Measurements from ENCODE around the gene NRP2. TPM values are rescaled to one million over a fixed set of nuclear protein-coding genes. Genes with fewer than 3 reads are reported as not detected.

Gene NRP2
- total and polyA plus RNA-seq, 4 donors, result 3.8 to 17.7 (median 12.2) TPM

- Histone ChIP-seq H3K27me3 (ENCODE audit: control insufficient read depth in 4 of 4, insufficient read depth in 4 of 4, low read length in 3 of 4) (peaks cover 0 to under 1% (median 0%) of the 10 kb centered on the region in 4 donors), H3K4me1 (ENCODE audit: control insufficient read depth in 4 of 4, insufficient read depth in 4 of 4, low read length in 3 of 4) (peaks cover 0 to 16% (median 5%) of the 10 kb centered on the region in 4 donors), H3K9ac (ENCODE audit: low read depth in 1 of 2, low read length in 2 of 2) (no peak overlapping the region), H3K4me3 (ENCODE audit: low read depth in 1 of 3, low read length in 3 of 3) (no peak overlapping the region), H3K36me3 (ENCODE audit: control insufficient read depth in 4 of 4, insufficient read depth in 3 of 4, low read depth in 1 of 4, low read length in 3 of 4) (no peaks in the 10 kb centered on the region), H3K27ac (ENCODE audit: low read depth in 1 of 2, low read length in 2 of 2) (no peak overlapping the region), H3K9me3 (ENCODE audit: control insufficient read depth in 4 of 4, low read length in 3 of 4) (no peaks in the 10 kb centered on the region)
- no peak for DNase-seq (ENCODE audit: low spot score)
- TF ChIP-seq RAD21 (IDR thresholded peaks at IDR 0.05) (no peak), JUND (IDR thresholded peaks at IDR 0.05) (no peak), REST (IDR thresholded peaks at IDR 0.05) (no peak), HNF4A (conservative IDR thresholded peaks at IDR 0.05) (no peak), FOXA2 (IDR thresholded peaks at IDR 0.05) (no peak), FOXA1 (IDR thresholded peaks at IDR 0.05) (no peak), HNF4G (IDR thresholded peaks at IDR 0.05) (no peak), TAF1 (conservative IDR thresholded peaks at IDR 0.05) (no peak), ATF3 (IDR thresholded peaks at IDR 0.05) (no peak), RXRA (IDR thresholded peaks at IDR 0.05) (no peak)
- TF ChIP-seq, protein P1, sequence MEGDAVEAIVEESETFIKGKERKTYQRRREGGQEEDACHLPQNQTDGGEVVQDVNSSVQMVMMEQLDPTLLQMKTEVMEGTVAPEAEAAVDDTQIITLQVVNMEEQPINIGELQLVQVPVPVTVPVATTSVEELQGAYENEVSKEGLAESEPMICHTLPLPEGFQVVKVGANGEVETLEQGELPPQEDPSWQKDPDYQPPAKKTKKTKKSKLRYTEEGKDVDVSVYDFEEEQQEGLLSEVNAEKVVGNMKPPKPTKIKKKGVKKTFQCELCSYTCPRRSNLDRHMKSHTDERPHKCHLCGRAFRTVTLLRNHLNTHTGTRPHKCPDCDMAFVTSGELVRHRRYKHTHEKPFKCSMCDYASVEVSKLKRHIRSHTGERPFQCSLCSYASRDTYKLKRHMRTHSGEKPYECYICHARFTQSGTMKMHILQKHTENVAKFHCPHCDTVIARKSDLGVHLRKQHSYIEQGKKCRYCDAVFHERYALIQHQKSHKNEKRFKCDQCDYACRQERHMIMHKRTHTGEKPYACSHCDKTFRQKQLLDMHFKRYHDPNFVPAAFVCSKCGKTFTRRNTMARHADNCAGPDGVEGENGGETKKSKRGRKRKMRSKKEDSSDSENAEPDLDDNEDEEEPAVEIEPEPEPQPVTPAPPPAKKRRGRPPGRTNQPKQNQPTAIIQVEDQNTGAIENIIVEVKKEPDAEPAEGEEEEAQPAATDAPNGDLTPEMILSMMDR (IDR thresholded peaks at IDR 0.05; ENCODE audit: low read depth, low read length, missing input control), result no peak
- TF ChIP-seq, protein P2, sequence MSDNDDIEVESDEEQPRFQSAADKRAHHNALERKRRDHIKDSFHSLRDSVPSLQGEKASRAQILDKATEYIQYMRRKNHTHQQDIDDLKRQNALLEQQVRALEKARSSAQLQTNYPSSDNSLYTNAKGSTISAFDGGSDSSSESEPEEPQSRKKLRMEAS (IDR thresholded peaks at IDR 0.05), result no peak
- WGBS, result 86% methylated on average over 5 of the region's 5 CpGs
Measured at GRCh38 chr2:205783872-205784499, 101.7 kb downstream of the NRP2 start.

GRCh38 chr2:205785507-205786260 is 103.4 kb downstream of the NRP2 start:
- Histone ChIP-seq H3K4me3 (ENCODE audit: low read depth in 1 of 3, low read length in 3 of 3) (no peak overlapping the region), H3K27me3 (ENCODE audit: control insufficient read depth in 4 of 4, insufficient read depth in 4 of 4, low read length in 3 of 4) (no peaks in the 10 kb centered on the region), H3K9ac (ENCODE audit: low read depth in 1 of 2, low read length in 2 of 2) (no peak overlapping the region), H3K36me3 (ENCODE audit: control insufficient read depth in 4 of 4, insufficient read depth in 3 of 4, low read depth in 1 of 4, low read length in 3 of 4) (no peaks in the 10 kb centered on the region), H3K4me1 (ENCODE audit: control insufficient read depth in 4 of 4, insufficient read depth in 4 of 4, low read length in 3 of 4) (peaks cover 0 to 16% (median 5%) of the 10 kb centered on the region in 4 donors), H3K27ac (ENCODE audit: low read depth in 1 of 2, low read length in 2 of 2) (no peak overlapping the region), H3K9me3 (ENCODE audit: control insufficient read depth in 4 of 4, low read length in 3 of 4) (no peaks in the 10 kb centered on the region)
- no peak for DNase-seq (ENCODE audit: low spot score)
- WGBS, result 87% methylated on average over 7 of the region's 7 CpGs
- TF ChIP-seq TAF1 (conservative IDR thresholded peaks at IDR 0.05), result no peak
- TF ChIP-seq ATF3 (IDR thresholded peaks at IDR 0.05), result no peak
- TF ChIP-seq HNF4A (conservative IDR thresholded peaks at IDR 0.05), result no peak
- no peak for TF ChIP-seq HNF4G (IDR thresholded peaks at IDR 0.05)
- no peak for TF ChIP-seq FOXA1 (IDR thresholded peaks at IDR 0.05)
- TF ChIP-seq NR2F2 (IDR thresholded peaks at IDR 0.05), result no peak
- no peak for TF ChIP-seq EGR1 (IDR thresholded peaks at IDR 0.05; ENCODE audit: low read depth in 2 of 2)
- TF ChIP-seq YY1 (IDR thresholded peaks at IDR 0.05), result no peak
